Esophagus muscularis mucosa (tissue), 4 donors: ENCODE data around the gene KCNJ3. TPM values are rescaled to one million over a fixed set of nuclear protein-coding genes. Genes with fewer than 3 reads are reported as not detected.

Experiments
- DNase-seq: peaks from one replicate; pipeline ENCODE4 v3.0.0-alpha.2; 2017; ENCODE audit errors: extremely low spot score
- H3K27ac ChIP-seq, 4 donors: fragments of 200-600 bp; sonication (generic); replicated peaks in 1 of 4; 1 replicate in 3 of 4; 2 replicates in 1 of 4; pipeline ENCODE4 v1.5.1; 2016 to 2019; ENCODE audit warnings: mild to moderate bottlenecking in 1 of 4
- H3K27me3 ChIP-seq, 4 donors: fragments of 200-600 bp; sonication (generic); one replicate each; pipeline versions ENCODE4 v1.5.1 to v1.6.0; 2016 to 2019
- H3K36me3 ChIP-seq, 4 donors: fragments of 200-600 bp; sonication (generic); one replicate each; pipeline ENCODE4 v1.5.1; 2016 to 2019
- H3K4me1 ChIP-seq, 4 donors: fragments of 200-600 bp; sonication (generic); one replicate each; pipeline ENCODE4 v1.5.1; 2016 to 2019
- H3K4me3 ChIP-seq, 4 donors: fragments of 200-600 bp; sonication (generic); 1 replicate in 2 of 4; 2 replicates in 2 of 4; pipeline ENCODE4 v1.5.1; 2016 to 2019; ENCODE audit warnings: mild to moderate bottlenecking in 4 of 4, moderate library complexity in 1 of 4
- H3K9me3 ChIP-seq, 4 donors: fragments of 200-600 bp; sonication (generic); 1 replicate in 3 of 4; 2 replicates in 1 of 4; pipeline ENCODE4 v1.5.1; 2016 to 2019
- EP300 ChIP-seq: sonication (generic); formaldehyde crosslinking; IDR thresholded peaks from one replicate; pipeline ENCODE4 v1.6.1; 2017; ENCODE audit warnings: antibody characterized with exemption
- POLR2A ChIP-seq: fragments of 450-650 bp; IDR thresholded peaks from one replicate; pipeline ENCODE4 v1.6.1; 2017; ENCODE audit warnings: antibody characterized with exemption, moderate library complexity, mild to moderate bottlenecking, low read depth
- POLR2AphosphoS5 ChIP-seq, 2 donors: sonication (generic); formaldehyde crosslinking; IDR thresholded peaks; one replicate each; pipeline ENCODE4 v1.6.1; 2017; ENCODE audit warnings: antibody characterized with exemption in 2 of 2
- WGBS: methylation state at CpG from one replicate; pipeline ENCODE4 v1.1.5; 2018; 5-methylcytosine and 5-hydroxymethylcytosine counted together
- intact Hi-C: fragments of 100-400 bp; cut with DNase I; formaldehyde crosslinking; loops from one replicate; pipeline ENCODE4 v1.15.1; 2023
- total RNA-seq, 4 donors: library from RNA; depleted of rRNA; stranded (reverse); fragments of >200 nt; gene quantifications; one replicate each; pipeline versions ENCODE4 v1.1.0 to v1.2.1, GENCODE V29; 2016
- TF ChIP-seq, protein P1 (sequence below), 3 experiments: fragments of 200-600 bp in 2 of 3; fragments of 450-650 bp in 1 of 3; sonication (generic) in 2 of 3; IDR thresholded peaks; one replicate each; pipeline ENCODE4 v1.5.1; 2017 to 2019; ENCODE audit warnings: antibody characterized with exemption in 3 of 3, mild to moderate bottlenecking in 2 of 3, moderate library complexity in 1 of 3

The KCNJ3 gene
- total RNA-seq, 4 donors from 2014 or later = 1.1 to 5.6 (median 4.7) TPM

DNA sequence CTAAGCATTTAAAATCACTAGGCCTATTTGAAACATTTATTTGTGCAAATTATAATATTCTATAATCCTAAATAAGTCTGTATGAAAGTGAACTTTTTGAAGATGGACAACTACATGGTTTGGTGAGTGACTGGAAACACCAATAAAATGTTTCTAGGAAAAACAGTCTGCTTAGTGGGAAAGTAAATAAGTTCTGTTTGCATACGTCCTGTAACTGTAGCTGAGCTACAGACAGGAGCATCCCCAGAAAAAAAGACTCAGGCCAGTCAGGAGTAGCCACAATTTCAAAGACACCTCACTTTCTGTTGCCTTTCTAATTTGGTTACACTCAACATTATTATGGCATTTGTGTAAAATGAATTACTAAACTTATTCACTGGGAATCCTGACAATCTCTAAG lies 28.4 kb upstream of the KCNJ3 start:
- intact Hi-C loops = no loop called here

DNA sequence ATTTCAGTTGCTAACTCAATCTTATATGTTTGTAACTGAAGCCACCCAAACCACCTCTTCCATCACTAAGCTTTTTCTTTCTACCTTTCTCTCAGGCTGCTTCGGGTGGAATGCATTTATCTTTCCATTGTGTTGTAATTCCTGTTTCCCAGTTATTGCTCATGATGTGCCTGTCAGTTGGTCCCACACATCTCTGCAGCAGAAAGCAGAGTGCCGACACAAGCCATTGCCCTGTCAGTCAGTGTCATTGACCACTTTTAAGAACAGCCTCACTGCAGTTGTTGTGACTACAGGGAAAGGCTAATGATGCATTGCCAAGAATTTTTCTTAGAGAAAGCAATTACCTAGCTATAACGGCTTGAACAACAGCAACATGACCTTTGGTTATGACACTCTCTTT lies 24.8 kb upstream of the KCNJ3 start:
- no peak for DNase-seq
- H3K36me3 ChIP-seq = no peaks in the 10 kb centered on the region
- intact Hi-C loops = no loop called here
- WGBS = 79% methylated on average over 3 of the region's 3 CpGs
- H3K9me3 ChIP-seq = no peaks in the 10 kb centered on the region
- TF ChIP-seq EP300 (no peak), POLR2A (no peak), POLR2AphosphoS5 (IDR thresholded peaks at IDR 0.05) (no peak)
- TF ChIP-seq, protein P1, sequence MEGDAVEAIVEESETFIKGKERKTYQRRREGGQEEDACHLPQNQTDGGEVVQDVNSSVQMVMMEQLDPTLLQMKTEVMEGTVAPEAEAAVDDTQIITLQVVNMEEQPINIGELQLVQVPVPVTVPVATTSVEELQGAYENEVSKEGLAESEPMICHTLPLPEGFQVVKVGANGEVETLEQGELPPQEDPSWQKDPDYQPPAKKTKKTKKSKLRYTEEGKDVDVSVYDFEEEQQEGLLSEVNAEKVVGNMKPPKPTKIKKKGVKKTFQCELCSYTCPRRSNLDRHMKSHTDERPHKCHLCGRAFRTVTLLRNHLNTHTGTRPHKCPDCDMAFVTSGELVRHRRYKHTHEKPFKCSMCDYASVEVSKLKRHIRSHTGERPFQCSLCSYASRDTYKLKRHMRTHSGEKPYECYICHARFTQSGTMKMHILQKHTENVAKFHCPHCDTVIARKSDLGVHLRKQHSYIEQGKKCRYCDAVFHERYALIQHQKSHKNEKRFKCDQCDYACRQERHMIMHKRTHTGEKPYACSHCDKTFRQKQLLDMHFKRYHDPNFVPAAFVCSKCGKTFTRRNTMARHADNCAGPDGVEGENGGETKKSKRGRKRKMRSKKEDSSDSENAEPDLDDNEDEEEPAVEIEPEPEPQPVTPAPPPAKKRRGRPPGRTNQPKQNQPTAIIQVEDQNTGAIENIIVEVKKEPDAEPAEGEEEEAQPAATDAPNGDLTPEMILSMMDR (IDR thresholded peaks at IDR 0.05) = no peak
- H3K4me3 ChIP-seq = no peak overlapping the region
- H3K4me1 ChIP-seq = no peaks in the 10 kb centered on the region
- no peak overlapping the region for H3K27ac ChIP-seq
- H3K27me3 ChIP-seq = no peaks in the 10 kb centered on the region

More for the DNA sequence above, 28.4 kb upstream of the KCNJ3 start:
- no peaks in the 10 kb centered on the region for H3K9me3 ChIP-seq
- H3K4me3 ChIP-seq = no peak overlapping the region
- no peak overlapping the region for H3K27ac ChIP-seq
- DNase-seq = no peak
- TF ChIP-seq, protein P1 (IDR thresholded peaks at IDR 0.05) = no peak
- TF ChIP-seq EP300 (no peak), POLR2A (no peak), POLR2AphosphoS5 (IDR thresholded peaks at IDR 0.05) (no peak)
- WGBS = 53% methylated on average over 1 of the region's 1 CpG
- no peaks in the 10 kb centered on the region for H3K36me3 ChIP-seq
- no peaks in the 10 kb centered on the region for H3K27me3 ChIP-seq
- no peaks in the 10 kb centered on the region for H3K4me1 ChIP-seq

DNA sequence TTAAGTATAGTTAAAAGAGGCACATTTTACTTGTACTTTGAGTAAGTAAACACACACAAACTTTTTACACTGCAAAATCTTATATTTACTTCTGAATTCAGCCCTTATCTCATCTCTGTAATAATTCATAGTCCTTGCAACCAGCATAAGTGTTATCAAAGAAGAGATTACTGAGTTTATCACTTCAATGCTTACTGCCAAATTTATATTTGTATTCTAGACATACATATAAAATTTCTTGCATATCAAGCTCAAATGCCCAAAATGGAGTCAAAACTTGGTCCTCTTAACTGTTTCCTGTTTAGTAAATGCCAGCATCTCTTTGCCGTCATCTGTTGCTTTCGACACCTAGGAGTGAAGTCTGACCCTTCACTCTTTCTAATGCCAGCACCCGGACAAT lies 21.1 kb upstream of the KCNJ3 start:
- no peak for TF ChIP-seq EP300
- 71% methylated on average over 3 of the region's 3 CpGs for WGBS
- H3K27me3 ChIP-seq = no peaks in the 10 kb centered on the region
- intact Hi-C loops = no loop called here
- no peaks in the 10 kb centered on the region for H3K36me3 ChIP-seq
- DNase-seq = no peak
- H3K4me3 ChIP-seq = no peak overlapping the region
- H3K4me1 ChIP-seq = no peaks in the 10 kb centered on the region
- no peak overlapping the region for H3K27ac ChIP-seq
- H3K9me3 ChIP-seq = no peaks in the 10 kb centered on the region

DNA sequence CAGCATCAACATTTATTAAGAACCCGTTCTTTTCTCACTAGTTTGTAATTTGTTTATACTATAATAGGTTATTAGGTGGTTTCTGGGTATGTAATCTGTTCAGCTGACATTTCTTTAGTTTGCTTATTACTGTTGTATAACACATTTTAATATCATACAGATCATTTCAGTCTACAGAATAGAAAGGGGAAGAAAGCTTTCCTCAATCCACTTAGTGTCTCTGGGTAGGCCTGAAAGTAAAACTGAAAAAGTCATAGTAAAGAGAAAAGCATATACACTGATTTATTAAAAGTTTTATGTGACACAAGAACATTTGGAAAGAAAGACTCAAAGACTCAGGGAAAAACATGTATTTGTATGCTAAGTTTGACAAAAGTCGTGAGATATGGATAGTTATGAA lies 16.8 kb upstream of the KCNJ3 start:
- TF ChIP-seq POLR2A (no peak), EP300 (no peak), POLR2AphosphoS5 (IDR thresholded peaks at IDR 0.05) (no peak)
- TF ChIP-seq, protein P1 (IDR thresholded peaks at IDR 0.05) = no peak
- Histone ChIP-seq H3K27me3 (no peaks in the 10 kb centered on the region), H3K27ac (no peak overlapping the region), H3K4me1 (no peaks in the 10 kb centered on the region), H3K9me3 (no peaks in the 10 kb centered on the region), H3K4me3 (no peak overlapping the region), H3K36me3 (no peaks in the 10 kb centered on the region)
- DNase-seq = no peak
- intact Hi-C loops = no loop called here
- WGBS = 74% methylated on average over 2 of the region's 2 CpGs

DNA sequence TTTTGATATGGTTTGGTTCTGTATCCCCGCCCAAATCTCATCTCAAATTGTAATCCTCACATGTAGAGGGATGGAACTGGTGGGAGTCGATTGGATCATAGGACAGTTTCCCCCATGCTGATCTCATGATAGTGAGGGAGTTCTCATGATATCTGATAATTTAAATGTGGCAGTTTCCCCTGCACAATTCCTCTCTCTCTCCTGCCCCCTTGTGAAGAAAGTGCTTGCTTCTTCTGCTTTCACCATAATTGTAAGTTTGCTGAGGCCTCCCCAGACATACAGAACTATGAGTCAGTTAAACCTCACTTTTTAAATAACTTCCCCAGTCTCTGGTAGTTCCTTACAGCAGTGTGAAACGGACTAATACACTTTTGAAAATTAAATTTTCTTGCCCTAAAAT lies 12.3 kb upstream of the KCNJ3 start:
- WGBS = 87% methylated on average over 3 of the region's 3 CpGs

More for the DNA sequence above, 12.3 kb upstream of the KCNJ3 start:
- Histone ChIP-seq H3K27ac (no peak overlapping the region), H3K27me3 (no peaks in the 10 kb centered on the region), H3K4me3 (no peak overlapping the region), H3K9me3 (no peaks in the 10 kb centered on the region), H3K4me1 (peaks cover 0 to 8% (median 3%) of the 10 kb centered on the region in 4 donors), H3K36me3 (no peaks in the 10 kb centered on the region)
- intact Hi-C loops = no loop called here
- DNase-seq = no peak
- TF ChIP-seq, protein P1 (IDR thresholded peaks at IDR 0.05) = no peak
- TF ChIP-seq POLR2AphosphoS5 (IDR thresholded peaks at IDR 0.05) (no peak), EP300 (no peak), POLR2A (no peak)
